T-helper 2 cell treated with Interferon-gamma antibody and Interleukin-4, amounts not matched to agents 5 μg/mL and 100 μg/mL, for 36 hours (primary cell): ENCODE data around the gene ICE2.
A peak's percentile ranks its signal among the peaks of the same experiment; 100 is the strongest.

Experiments
- DNase-seq: peaks from one replicate; pipeline ENCODE4 v3.0.0; 2021; ENCODE audit warnings: low spot score
- H3K27ac Mint-ChIP-seq: one replicate; pipeline ENCODE4 v1.8.0; 2021; ENCODE audit warnings: mild to moderate bottlenecking, mixed read lengths
- H3K27me3 Mint-ChIP-seq: one replicate; pipeline ENCODE4 v1.8.0; 2021; ENCODE audit warnings: low read depth, mixed read lengths
- H3K36me3 Mint-ChIP-seq: one replicate; pipeline ENCODE4 v1.8.0; 2021; ENCODE audit warnings: low read depth, mixed read lengths
- H3K4me1 Mint-ChIP-seq: one replicate; pipeline ENCODE4 v1.8.0; 2021; ENCODE audit warnings: low read depth, mixed read lengths
- H3K4me3 Mint-ChIP-seq: one replicate; pipeline ENCODE4 v1.8.0; 2022; ENCODE audit warnings: mild to moderate bottlenecking, moderate library complexity, mixed read lengths
- H3K9me3 Mint-ChIP-seq: one replicate; pipeline ENCODE4 v1.8.0; 2021; ENCODE audit warnings: mixed read lengths

Gene ICE2

DNA sequence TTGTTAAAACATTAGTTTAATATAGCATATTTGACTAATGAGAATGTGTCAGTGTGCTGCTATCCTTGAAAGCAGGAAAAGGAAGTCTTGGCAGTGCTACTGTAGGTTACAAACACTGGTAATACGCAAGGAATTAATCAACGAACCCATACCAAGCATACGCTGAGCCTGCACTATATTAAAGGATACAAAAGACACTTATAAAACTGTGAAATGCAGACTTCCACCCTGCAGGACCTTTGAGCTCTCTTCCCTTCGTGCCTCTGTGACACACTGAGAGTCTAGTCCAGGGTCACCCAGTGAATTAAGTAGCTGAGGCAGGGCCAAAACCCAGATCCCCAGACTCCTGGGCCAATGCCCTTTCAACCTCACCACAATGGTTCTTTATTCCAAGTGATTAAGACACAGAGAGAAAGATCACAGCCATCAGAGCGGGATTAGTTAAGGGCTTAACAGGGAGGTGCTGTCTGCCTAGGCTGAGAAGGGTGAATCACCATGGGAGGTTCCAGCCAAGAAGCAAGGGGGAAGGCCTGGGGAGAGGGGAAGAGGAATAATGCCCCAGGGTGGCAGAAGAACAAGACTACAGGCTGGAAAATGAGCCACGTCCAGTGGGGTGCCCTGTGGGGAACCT lies 88.0 kb downstream of the ICE2 start:
- Mint-ChIP-seq H3K27ac (peak overlapping the region; percentile 72), H3K4me1 (peaks cover 71% of the 10 kb centered on the region), H3K36me3 (peaks cover 69% of the 10 kb centered on the region), H3K27me3 (no peaks in the 10 kb centered on the region), H3K9me3 (no peaks in the 10 kb centered on the region), H3K4me3 (peak overlapping the region; percentile 40)
- peak; percentile 16 for DNase-seq

DNA sequence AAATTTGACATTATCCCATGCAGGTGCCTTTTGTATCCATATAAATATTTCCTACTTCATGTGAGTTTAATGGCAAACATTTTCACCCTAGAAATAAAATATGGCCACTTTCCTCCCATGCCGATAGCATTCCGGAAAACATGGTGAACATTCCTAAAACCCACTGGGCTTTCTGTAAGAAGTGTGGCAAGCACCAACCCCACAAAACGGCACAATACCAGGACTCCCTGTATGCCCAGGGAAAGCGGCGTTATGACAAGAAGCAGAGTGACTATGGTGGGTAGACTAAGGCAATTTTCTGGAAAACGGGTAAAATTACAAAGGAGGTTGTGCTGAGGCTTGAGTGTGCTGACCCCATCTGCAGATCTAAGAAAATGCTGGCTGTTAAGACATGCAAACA lies 88.7 kb downstream of the ICE2 start:
- Mint-ChIP-seq H3K27me3 (no peaks in the 10 kb centered on the region), H3K4me1 (peaks cover 65% of the 10 kb centered on the region), H3K9me3 (no peaks in the 10 kb centered on the region), H3K36me3 (peaks cover 65% of the 10 kb centered on the region), H3K27ac (peak overlapping the region; percentile 80), H3K4me3 (no peak overlapping the region)
- DNase-seq: no peak

DNA sequence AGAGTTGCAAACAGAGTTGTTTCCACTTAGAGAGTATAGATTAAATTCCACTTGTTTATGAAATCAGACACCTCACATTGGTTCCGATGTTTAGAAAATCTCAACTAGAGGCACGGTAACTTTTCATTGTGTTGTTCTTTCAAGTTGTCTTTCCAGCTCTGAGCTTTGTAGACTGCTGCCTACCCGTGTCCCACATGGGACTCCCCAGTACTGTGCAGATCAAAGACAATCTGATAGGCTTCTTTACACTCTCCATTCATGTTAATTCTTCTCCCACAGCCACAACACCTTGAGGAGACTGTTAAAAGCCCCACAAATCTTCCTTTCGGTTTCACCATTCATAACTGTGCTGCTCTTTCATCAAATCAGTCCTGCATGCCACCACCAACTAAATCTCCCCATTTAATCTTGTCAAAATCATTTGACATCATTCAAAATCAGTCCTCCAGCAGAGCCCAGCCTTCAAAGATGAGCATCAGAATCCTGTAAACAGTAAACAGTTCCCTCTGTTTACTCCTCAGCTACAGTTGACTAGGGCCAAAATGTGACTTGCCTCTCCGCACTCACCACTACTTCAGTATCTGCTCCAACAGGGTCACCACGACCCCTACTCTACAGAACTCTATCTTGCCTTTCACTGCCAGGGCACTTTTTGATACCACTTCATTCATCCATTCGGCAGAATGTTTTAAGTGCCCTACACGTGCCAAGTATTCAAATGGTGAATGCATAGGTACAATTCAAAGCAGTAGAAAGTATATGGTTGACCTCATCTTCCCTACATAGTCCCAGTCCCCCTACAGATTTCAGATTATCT lies 89.5 kb downstream of the ICE2 start:
- H3K36me3 Mint-ChIP-seq: peaks cover 60% of the 10 kb centered on the region
- peak overlapping the region; percentile 57 for H3K4me3 Mint-ChIP-seq
- H3K9me3 Mint-ChIP-seq: no peaks in the 10 kb centered on the region
- H3K4me1 Mint-ChIP-seq: peaks cover 58% of the 10 kb centered on the region
- H3K27ac Mint-ChIP-seq: peak overlapping the region; percentile 80
- DNase-seq: peak; percentile 74
- H3K27me3 Mint-ChIP-seq: no peaks in the 10 kb centered on the region

DNA sequence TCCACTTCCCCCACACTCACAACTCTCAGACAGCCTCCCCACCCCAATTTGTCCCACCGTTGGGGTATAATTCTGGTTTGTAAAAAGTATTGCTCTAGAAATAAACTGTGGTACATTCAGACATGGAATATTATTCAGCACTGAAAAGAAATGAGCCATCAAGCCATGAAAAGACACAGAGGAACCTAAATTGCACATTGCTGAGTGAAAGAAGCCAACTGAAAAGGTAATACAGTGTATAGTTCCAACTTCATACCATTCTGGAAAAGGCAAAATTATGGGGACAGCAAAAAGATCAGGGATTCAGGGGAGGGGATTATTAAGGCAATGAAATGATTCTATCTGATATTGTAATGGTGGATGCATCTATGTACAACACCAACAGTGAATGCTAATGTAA lies 91.6 kb downstream of the ICE2 start:
- H3K27ac Mint-ChIP-seq: peak overlapping the region; percentile 32
- peaks cover 59% of the 10 kb centered on the region for H3K36me3 Mint-ChIP-seq
- no peaks in the 10 kb centered on the region for H3K9me3 Mint-ChIP-seq
- H3K27me3 Mint-ChIP-seq: no peaks in the 10 kb centered on the region
- H3K4me1 Mint-ChIP-seq: peaks cover 44% of the 10 kb centered on the region
- no peak for DNase-seq
- no peak overlapping the region for H3K4me3 Mint-ChIP-seq

DNA sequence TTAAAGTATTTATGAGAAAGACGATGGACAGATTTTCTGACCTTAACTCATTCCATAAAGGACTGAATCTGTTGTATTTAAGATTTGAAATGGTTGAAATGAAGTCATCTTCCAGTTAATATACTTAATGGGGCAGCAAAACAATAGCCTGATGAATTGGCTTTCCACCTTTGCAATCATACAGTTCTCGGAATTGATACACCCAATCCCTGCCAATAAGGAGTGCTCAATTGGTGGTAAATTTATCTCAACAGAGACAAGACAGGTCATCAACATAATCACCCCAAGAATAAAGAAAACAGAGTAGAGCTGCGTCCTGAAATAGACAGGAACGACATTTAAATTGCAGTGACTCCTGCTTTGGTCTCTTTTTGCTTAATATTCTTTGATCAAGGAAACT lies 92.3 kb downstream of the ICE2 start:
- Mint-ChIP-seq H3K4me1 (peaks cover 41% of the 10 kb centered on the region), H3K36me3 (peaks cover 57% of the 10 kb centered on the region), H3K9me3 (no peaks in the 10 kb centered on the region), H3K4me3 (no peak overlapping the region), H3K27ac (no peak overlapping the region), H3K27me3 (no peaks in the 10 kb centered on the region)
- no peak for DNase-seq

DNA sequence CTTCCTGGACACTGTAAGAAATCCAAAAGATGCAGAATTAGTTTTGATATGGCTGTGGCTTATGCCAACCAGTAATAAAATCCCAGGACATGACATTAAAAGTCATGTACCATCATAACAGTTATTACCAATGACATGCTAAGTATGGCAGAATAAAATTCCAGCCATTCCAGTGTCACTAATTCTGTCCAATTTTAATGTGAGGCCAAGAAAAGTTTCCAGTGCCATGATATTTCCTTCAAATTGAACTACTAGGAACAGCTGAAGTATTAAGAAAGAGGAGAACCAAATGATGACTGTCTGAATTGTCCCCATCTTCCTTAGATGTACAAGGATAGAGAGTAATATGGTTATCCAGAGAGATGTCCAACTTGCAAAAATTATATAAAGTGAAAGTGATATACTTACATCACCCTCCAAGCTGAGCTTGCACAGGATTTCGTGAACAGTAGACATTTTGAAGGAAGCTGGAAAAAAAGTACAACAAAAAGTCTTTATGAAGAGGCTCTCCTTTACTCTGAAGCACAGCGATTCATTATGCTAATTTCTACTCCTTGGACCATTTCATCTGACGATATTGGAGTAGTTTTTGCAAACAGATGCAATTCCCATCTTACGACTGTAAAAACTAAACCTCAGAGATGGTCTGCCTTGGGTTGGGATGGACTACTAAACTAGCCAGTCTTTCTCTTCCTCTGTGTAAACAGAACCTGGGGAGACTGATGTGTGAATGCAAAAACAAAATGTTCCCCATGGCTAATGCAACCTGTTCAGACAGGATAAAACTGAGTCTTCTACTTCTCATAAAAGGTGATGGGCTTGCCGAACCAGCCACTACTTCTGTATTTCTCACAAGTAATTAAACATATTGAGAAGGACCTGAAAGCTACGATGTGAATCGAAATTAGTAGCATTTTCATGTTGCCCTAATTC lies 93.1 kb downstream of the ICE2 start:
- Mint-ChIP-seq H3K9me3 (no peaks in the 10 kb centered on the region), H3K36me3 (peaks cover 60% of the 10 kb centered on the region), H3K4me1 (peaks cover 36% of the 10 kb centered on the region), H3K4me3 (no peak overlapping the region), H3K27me3 (no peaks in the 10 kb centered on the region), H3K27ac (no peak overlapping the region)
- no peak for DNase-seq

DNA sequence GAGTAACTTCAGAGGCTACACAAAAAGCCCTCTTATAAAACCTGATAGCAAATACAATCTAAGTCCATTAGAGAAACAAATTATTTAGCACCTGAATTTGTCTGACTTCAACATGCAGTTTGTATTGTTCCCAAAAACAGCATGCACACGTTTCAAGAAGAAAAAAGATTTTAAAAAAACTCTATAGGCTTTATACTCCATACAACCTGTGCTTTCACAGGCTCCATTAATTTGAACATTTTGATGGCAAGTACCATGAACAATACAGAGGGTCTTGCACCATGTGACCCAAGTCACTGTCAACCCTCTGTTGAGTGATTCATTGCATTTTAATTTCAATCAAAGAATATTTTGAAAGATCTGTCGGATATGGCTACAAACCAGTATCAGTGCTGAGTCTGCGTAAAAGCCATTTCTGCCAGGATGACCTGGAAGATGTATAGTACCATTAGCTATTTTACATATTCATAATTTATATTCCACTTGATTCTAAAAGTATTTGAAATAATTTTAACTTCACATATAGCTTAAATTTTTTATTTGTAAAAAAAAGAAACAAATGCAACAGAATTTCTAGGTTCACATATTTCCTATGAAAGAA lies 94.3 kb downstream of the ICE2 start:
- Mint-ChIP-seq H3K9me3 (no peaks in the 10 kb centered on the region), H3K4me1 (peaks cover 25% of the 10 kb centered on the region), H3K4me3 (no peak overlapping the region), H3K27ac (no peak overlapping the region), H3K27me3 (no peaks in the 10 kb centered on the region), H3K36me3 (peaks cover 61% of the 10 kb centered on the region)
- DNase-seq: no peak

DNA sequence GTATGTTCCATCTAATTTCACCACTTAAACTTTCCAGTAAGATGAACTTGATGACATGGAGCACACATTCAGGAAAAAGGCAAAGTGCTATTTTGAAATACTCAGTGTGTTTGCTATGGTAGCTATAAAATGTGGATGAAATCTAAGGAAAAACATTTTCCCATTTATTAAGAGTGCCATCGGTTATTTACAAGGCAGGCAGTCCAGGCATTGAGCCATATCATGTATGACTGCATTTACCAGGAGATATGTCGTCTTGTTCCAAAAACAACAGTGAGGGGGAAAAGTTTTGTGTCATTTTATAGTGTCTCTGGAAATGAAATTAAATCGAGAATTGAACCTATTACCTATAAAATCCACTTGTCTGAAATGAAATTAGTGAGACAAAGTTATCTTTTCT lies 94.9 kb downstream of the ICE2 start:
- H3K4me3 Mint-ChIP-seq: no peak overlapping the region
- H3K4me1 Mint-ChIP-seq: peaks cover 19% of the 10 kb centered on the region
- DNase-seq: no peak
- H3K27ac Mint-ChIP-seq: no peak overlapping the region
- no peaks in the 10 kb centered on the region for H3K27me3 Mint-ChIP-seq
- H3K9me3 Mint-ChIP-seq: no peaks in the 10 kb centered on the region
- H3K36me3 Mint-ChIP-seq: peaks cover 64% of the 10 kb centered on the region

DNA sequence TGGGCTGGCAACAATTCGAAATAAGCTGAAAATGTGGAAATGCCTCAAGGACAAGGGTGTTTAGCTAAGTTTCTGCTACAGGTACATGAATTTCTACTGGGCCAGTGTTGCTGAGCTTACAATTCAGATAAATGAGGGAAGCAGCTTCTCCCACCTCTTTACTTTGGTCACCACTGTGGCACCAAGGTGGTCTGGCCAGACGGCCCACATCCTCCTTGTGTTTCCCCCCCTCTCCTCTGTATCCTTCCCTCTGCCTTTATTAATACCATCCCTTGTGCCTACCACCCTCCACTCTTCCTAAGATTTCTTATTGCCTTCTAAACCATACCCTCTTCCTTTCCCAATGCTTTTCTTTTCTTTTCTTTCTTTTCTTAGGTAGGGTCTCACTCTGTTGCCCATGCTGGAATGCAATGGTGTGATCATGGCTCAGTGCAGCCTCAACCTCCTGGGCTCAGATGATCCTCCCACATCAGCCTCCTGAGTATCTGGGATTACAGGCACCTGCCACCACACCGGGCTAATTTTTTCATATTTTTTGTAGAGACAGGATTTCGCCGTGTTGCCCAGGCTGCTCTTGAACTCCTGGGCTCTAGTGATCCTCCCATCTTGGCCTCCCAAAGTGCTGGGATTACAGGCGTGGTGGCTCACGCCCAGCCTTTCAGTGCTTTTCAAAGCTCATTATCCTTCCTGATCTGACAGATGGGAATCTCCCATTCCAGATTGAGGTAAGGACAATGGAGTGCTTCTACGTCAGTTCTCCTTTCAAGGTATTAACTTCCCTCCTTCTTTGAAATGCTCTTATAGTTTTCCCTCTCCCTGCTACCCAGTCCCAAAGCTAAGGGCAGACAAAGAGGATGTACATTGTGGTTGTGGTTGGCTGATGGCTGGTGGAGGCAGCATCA lies 95.9 kb downstream of the ICE2 start:
- Mint-ChIP-seq H3K27me3 (no peaks in the 10 kb centered on the region), H3K27ac (no peak overlapping the region), H3K4me1 (peaks cover 14% of the 10 kb centered on the region), H3K36me3 (peaks cover 65% of the 10 kb centered on the region), H3K4me3 (no peak overlapping the region), H3K9me3 (no peaks in the 10 kb centered on the region)
- DNase-seq: no peak

DNA sequence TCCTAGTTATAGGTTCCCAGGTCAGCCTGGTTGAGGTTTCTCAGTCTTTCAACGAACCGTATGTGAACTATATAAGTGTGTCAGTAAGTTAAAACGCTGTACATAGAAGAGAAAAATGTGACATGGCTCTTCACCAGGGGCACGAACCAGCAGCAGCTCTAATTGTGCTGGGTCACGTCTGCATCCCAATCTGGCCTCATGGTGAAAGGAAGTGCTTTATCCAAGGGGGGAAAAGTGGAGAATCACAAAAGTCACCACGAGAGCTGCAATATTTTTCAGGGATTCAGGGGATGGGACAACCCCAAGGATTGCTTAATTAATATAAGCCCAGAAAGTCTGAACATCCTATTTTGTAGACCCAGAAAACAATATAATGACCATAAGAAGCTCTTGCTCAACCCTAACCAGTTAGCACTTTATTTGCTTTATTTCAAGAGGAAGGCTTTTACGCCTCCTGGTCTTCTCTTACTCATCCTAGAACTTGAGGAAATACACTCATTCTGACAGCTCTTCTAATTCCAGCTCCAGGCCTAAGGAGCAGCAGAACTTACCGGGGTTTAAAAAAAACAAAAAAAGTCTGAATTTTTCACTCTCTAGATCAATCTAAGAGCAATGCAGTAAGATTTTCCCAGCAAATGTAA lies 97.7 kb downstream of the ICE2 start:
- Mint-ChIP-seq H3K9me3 (no peaks in the 10 kb centered on the region), H3K4me3 (no peak overlapping the region), H3K4me1 (peaks cover 6% of the 10 kb centered on the region), H3K27me3 (no peaks in the 10 kb centered on the region), H3K36me3 (peaks cover 56% of the 10 kb centered on the region), H3K27ac (no peak overlapping the region)
- no peak for DNase-seq

DNA sequence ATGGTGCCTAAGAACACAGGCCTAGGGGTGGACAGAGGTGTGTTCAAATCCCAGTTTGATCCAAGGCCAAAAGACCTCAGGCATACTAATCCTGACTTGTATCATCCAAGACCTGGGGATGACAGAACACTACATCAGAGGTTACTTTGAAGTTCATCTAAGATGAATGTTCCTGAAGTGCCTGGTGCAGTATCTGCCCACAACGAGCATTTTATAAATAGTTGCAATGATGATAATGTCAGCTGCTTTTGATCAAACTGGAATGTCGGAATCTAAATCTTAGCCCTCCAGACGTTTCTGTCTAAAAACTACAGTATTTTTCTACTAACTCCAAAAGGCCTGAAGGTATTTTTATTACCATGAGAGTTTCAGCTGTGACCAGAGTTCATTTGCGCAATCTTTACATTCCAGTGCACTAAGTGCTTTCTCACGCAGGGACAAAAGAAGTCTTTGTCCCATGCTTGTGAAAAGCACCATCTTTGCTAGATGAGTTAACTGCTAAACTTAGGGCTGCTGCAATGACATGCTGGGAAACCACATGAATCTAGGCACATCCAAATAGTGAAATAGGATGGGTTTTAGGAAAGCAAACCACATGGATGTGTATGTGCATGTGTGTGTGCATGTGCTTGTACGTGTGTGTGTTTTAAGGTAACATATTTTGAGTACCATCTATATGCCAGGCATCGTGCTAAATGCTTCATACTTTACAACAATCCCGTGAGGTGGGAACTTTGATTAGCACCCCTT lies 99.2 kb downstream of the ICE2 start:
- Mint-ChIP-seq H3K36me3 (peaks cover 57% of the 10 kb centered on the region), H3K27me3 (no peaks in the 10 kb centered on the region), H3K9me3 (no peaks in the 10 kb centered on the region), H3K4me3 (no peak overlapping the region), H3K4me1 (peaks cover 4% of the 10 kb centered on the region), H3K27ac (no peak overlapping the region)
- no peak for DNase-seq

DNA sequence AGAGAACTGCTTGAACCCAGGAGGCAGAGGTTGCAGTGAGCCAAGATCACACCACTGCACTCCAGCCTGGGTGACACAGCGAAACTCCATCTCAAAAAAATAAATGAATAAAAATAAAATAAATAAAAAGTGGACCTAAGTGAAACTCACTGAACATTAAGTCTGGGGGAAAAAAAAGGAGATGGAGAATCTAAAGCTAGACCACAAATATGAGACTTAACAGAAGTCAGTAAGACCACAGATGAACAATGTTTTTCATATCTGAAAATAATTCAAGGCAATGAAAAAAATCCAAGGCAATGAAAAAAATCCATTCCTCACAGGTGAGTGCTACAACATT lies 99.8 kb downstream of the ICE2 start:
- no peak for DNase-seq
- Mint-ChIP-seq H3K27ac (no peak overlapping the region), H3K36me3 (peaks cover 53% of the 10 kb centered on the region), H3K4me3 (no peak overlapping the region), H3K27me3 (no peaks in the 10 kb centered on the region), H3K4me1 (peaks cover 4% of the 10 kb centered on the region), H3K9me3 (no peaks in the 10 kb centered on the region)
